ENCODE results near the gene NUP42. TPM values are rescaled to one million over a fixed set of nuclear protein-coding genes. Genes with fewer than 3 reads are reported as not detected.

Gene NUP42
- total RNA-seq, 1 experiment from 2014 or later: 40.8 TPM

- TF ChIP-seq, protein P1, sequence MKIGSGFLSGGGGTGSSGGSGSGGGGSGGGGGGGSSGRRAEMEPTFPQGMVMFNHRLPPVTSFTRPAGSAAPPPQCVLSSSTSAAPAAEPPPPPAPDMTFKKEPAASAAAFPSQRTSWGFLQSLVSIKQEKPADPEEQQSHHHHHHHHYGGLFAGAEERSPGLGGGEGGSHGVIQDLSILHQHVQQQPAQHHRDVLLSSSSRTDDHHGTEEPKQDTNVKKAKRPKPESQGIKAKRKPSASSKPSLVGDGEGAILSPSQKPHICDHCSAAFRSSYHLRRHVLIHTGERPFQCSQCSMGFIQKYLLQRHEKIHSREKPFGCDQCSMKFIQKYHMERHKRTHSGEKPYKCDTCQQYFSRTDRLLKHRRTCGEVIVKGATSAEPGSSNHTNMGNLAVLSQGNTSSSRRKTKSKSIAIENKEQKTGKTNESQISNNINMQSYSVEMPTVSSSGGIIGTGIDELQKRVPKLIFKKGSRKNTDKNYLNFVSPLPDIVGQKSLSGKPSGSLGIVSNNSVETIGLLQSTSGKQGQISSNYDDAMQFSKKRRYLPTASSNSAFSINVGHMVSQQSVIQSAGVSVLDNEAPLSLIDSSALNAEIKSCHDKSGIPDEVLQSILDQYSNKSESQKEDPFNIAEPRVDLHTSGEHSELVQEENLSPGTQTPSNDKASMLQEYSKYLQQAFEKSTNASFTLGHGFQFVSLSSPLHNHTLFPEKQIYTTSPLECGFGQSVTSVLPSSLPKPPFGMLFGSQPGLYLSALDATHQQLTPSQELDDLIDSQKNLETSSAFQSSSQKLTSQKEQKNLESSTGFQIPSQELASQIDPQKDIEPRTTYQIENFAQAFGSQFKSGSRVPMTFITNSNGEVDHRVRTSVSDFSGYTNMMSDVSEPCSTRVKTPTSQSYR (CRISPR knock-in tag; IDR thresholded peaks at IDR 0.05): no peak
Measured at GRCh38 chr7:23235813-23236221, 54.0 kb downstream of the NUP42 start (continued).

- no peak overlapping the region for H3K4me3 Mint-ChIP-seq
- no peaks in the 10 kb centered on the region for H3K27me3 Mint-ChIP-seq (ENCODE audit: low read depth)
- ChIA-PET POLR2A (no interaction called here), CTCF (no interaction called here)
- H3K9me3 Mint-ChIP-seq: no peaks in the 10 kb centered on the region
- H3K36me3 Mint-ChIP-seq: no peaks in the 10 kb centered on the region
- H3K4me1 Mint-ChIP-seq: peaks cover 12% of the 10 kb centered on the region
- DNase-seq (ENCODE audit: low spot score): no peak
- ATAC-seq: no peak
- no peak overlapping the region for H3K27ac Mint-ChIP-seq
- TF ChIP-seq CREB1 (CRISPR knock-in tag; IDR thresholded peaks at IDR 0.05) (no peak), NFATC4 (CRISPR knock-in tag; IDR thresholded peaks at IDR 0.05) (no peak), PREB (CRISPR knock-in tag; IDR thresholded peaks at IDR 0.05; ENCODE audit: borderline replicate concordance) (no peak), ZSCAN18 (CRISPR knock-in tag; IDR thresholded peaks at IDR 0.05) (no peak), FOXJ3 (CRISPR knock-in tag; IDR thresholded peaks at IDR 0.05; ENCODE audit: borderline replicate concordance) (no peak), KAT7 (CRISPR knock-in tag; IDR thresholded peaks at IDR 0.05; ENCODE audit: borderline replicate concordance) (no peak), RORB (CRISPR knock-in tag; IDR thresholded peaks at IDR 0.05) (no peak), ZNF263 (CRISPR knock-in tag; IDR thresholded peaks at IDR 0.05; ENCODE audit: low read depth) (no peak), NR1H2 (CRISPR knock-in tag; IDR thresholded peaks at IDR 0.05) (no peak), GTF2I (CRISPR knock-in tag; conservative IDR thresholded peaks at IDR 0.05) (no peak), PRDM15 (CRISPR knock-in tag; IDR thresholded peaks at IDR 0.05) (no peak), ZNF671 (CRISPR knock-in tag; IDR thresholded peaks at IDR 0.05) (no peak), ZBTB43 (CRISPR knock-in tag; IDR thresholded peaks at IDR 0.05) (no peak)
- TF ChIP-seq, protein P2, sequence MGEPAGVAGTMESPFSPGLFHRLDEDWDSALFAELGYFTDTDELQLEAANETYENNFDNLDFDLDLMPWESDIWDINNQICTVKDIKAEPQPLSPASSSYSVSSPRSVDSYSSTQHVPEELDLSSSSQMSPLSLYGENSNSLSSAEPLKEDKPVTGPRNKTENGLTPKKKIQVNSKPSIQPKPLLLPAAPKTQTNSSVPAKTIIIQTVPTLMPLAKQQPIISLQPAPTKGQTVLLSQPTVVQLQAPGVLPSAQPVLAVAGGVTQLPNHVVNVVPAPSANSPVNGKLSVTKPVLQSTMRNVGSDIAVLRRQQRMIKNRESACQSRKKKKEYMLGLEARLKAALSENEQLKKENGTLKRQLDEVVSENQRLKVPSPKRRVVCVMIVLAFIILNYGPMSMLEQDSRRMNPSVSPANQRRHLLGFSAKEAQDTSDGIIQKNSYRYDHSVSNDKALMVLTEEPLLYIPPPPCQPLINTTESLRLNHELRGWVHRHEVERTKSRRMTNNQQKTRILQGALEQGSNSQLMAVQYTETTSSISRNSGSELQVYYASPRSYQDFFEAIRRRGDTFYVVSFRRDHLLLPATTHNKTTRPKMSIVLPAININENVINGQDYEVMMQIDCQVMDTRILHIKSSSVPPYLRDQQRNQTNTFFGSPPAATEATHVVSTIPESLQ (CRISPR knock-in tag; IDR thresholded peaks at IDR 0.05): no peak
Measured at GRCh38 chr7:23237000-23237399, 55.2 kb downstream of the NUP42 start.
